IPS DF 19.7 (cell line): ENCODE results near the gene NUP50.

Experiments used
- DNase-seq: peaks from one replicate; pipeline ENCODE4 v3.0.0-alpha.2; 2013; ENCODE audit warnings: low read depth, low spot score

Gene NUP50

GRCh38 chr22:45230026-45230721 lies 66.4 kb downstream of the NUP50 start:
- no peak for DNase-seq

GRCh38 chr22:45231293-45231692 lies 67.6 kb downstream of the NUP50 start:
- no peak for DNase-seq

GRCh38 chr22:45233386-45233785 lies 69.7 kb downstream of the NUP50 start:
- no peak for DNase-seq

GRCh38 chr22:45233827-45234226 lies 70.1 kb downstream of the NUP50 start:
- no peak for DNase-seq

- no peak for DNase-seq
These were observed 71.5 kb downstream of the NUP50 start for GRCh38 chr22:45235101-45235777.

GRCh38 chr22:45235851-45236342 lies 72.2 kb downstream of the NUP50 start:
- DNase-seq = no peak

GRCh38 chr22:45237065-45237990 lies 73.6 kb downstream of the NUP50 start:
- no peak for DNase-seq
